Cerebellar nuclear complex (tissue), 1 donor: Measurements from ENCODE around the gene LRP1B.

Source experiments
- DNase-seq, 2 experiments: peaks; one replicate each; lab custom pipeline; 2025; lab: John Stamatoyannopoulos, UW

Gene LRP1B

GRCh38 chr2:141590620-141591019 is 540.2 kb downstream of the LRP1B start:
- DNase-seq = no peak

- DNase-seq = no peak
Observed at GRCh38 chr2:141589314-141589713, 541.5 kb downstream of the LRP1B start.

GRCh38 chr2:141586985-141587384 is 543.8 kb downstream of the LRP1B start:
- DNase-seq = no peak

- no peak for DNase-seq
Observed at GRCh38 chr2:141582213-141582612, 548.6 kb downstream of the LRP1B start.

GRCh38 chr2:141579071-141579470 is 551.7 kb downstream of the LRP1B start:
- DNase-seq = no peak

GRCh38 chr2:141570474-141571131 is 560.2 kb downstream of the LRP1B start:
- no peak for DNase-seq

GRCh38 chr2:141569941-141570340 is 560.9 kb downstream of the LRP1B start:
- DNase-seq = no peak

GRCh38 chr2:141565597-141565996 is 565.2 kb downstream of the LRP1B start:
- DNase-seq = no peak

- no peak for DNase-seq
Observed at GRCh38 chr2:141560723-141561122, 570.1 kb downstream of the LRP1B start.

- DNase-seq = no peak
Observed at GRCh38 chr2:141557329-141558095, 573.3 kb downstream of the LRP1B start.

- DNase-seq = no peak
Observed at GRCh38 chr2:141555876-141556470, 574.8 kb downstream of the LRP1B start.

GRCh38 chr2:141554810-141555209 is 576.0 kb downstream of the LRP1B start:
- no peak for DNase-seq

- DNase-seq = no peak
Observed at GRCh38 chr2:141534666-141535362, 596.0 kb downstream of the LRP1B start.

- DNase-seq = no peak
Observed at GRCh38 chr2:141529659-141530058, 601.2 kb downstream of the LRP1B start.

- DNase-seq = no peak
Observed at GRCh38 chr2:141528990-141529389, 601.8 kb downstream of the LRP1B start.

- DNase-seq = no peak
Observed at GRCh38 chr2:141526760-141527159, 604.1 kb downstream of the LRP1B start.

- no peak for DNase-seq
Observed at GRCh38 chr2:141524777-141525176, 606.0 kb downstream of the LRP1B start.

- no peak for DNase-seq
Observed at GRCh38 chr2:141523199-141523598, 607.6 kb downstream of the LRP1B start.

- DNase-seq = no peak
Observed at GRCh38 chr2:141522702-141523101, 608.1 kb downstream of the LRP1B start.

GRCh38 chr2:141522048-141522447 is 608.8 kb downstream of the LRP1B start:
- DNase-seq = peak in 1 of 2 experiments; percentile 19

- no peak for DNase-seq
Observed at GRCh38 chr2:141519906-141520305, 610.9 kb downstream of the LRP1B start.

- DNase-seq = no peak
Observed at GRCh38 chr2:141517852-141518421, 612.9 kb downstream of the LRP1B start.
